ENCODE data around the gene OR3A2. TPM values are rescaled to one million over a fixed set of nuclear protein-coding genes. Genes with fewer than 3 reads are reported as not detected.
"Not testable (repeated sequence)": the region's sequence is repeated elsewhere in the genome, so short reads cannot be mapped to it uniquely, and the experiment has no call there.

The OR3A2 gene
- total and polyA plus RNA-seq, 9 of the 15 experiments (the other 6 are each of a cell fraction or from before 2014, with no cell fraction given) = not detected

- Histone ChIP-seq H3K4me3 (no peak overlapping the region), H3K27ac (ENCODE audit: extremely low read depth, low read depth, low read length) (no peak overlapping the region), H3K9me1 (ENCODE audit: control insufficient read depth, insufficient read depth, low read length) (no peaks in the 10 kb centered on the region), H3K27me3 (ENCODE audit: control insufficient read depth in 2 of 2, insufficient read depth in 2 of 2, low read length in 2 of 2) (peaks cover 0 to 5% of the 10 kb centered on the region in 2 experiments; a peak in 1 of 5 replicates), H2AFZ (ENCODE audit: low read depth, low read length) (no peak overlapping the region), H3K4me2 (ENCODE audit: insufficient read depth, low read length) (no peak overlapping the region), H3K36me3 (ENCODE audit: control insufficient read depth, insufficient read depth, low read length) (no peaks in the 10 kb centered on the region), H3K4me1 (replicated peaks in 1 of 2; ENCODE audit: control insufficient read depth in 2 of 2, insufficient read depth in 2 of 2, low read length in 2 of 2) (no peaks in the 10 kb centered on the region), H3K9ac (ENCODE audit: insufficient read depth in 1 of 2, low read depth in 2 of 2, low read length in 2 of 2) (no peak overlapping the region), H3K79me2 (ENCODE audit: control insufficient read depth, insufficient read depth, low read length) (no peaks in the 10 kb centered on the region), H3K9me3 (replicated peaks; ENCODE audit: control insufficient read depth, insufficient read depth, low read depth, low read length) (no peaks in the 10 kb centered on the region), H4K20me1 (replicated peaks; ENCODE audit: control insufficient read depth, insufficient read depth, low read length) (no peaks in the 10 kb centered on the region)
- POLR2A ChIA-PET = no interaction called here
- CTCF ChIA-PET (ENCODE audit: low intra/inter-chr PET ratio) = no interaction called here
- in situ Hi-C loops (cut with MboI) = no loop called here
- intact Hi-C loops (cut with micrococcal nuclease) = no loop called here
- ATAC-seq = no peak
- BruUV-seq (replicated peaks) = no TSS peak
- DNase-seq (ENCODE audit: extremely low read depth in 1 of 4, low spot score in 3 of 4) = no peak
- no peak for FAIRE-seq
- TF ChIP-seq IFI16 (CRISPR knock-in tag; IDR thresholded peaks at IDR 0.05) (no peak), SRSF9 (IDR thresholded peaks at IDR 0.05; ENCODE audit: borderline replicate concordance, low read depth, low read length) (no peak), BACH1 (tag; IDR thresholded peaks at IDR 0.05) (no peak), TAF15 (IDR thresholded peaks at IDR 0.05; ENCODE audit: low read depth, low read length) (no peak), CBX5 (IDR thresholded peaks at IDR 0.05; ENCODE audit: borderline replicate concordance, low read depth) (no peak), TCF7 (IDR thresholded peaks at IDR 0.05; ENCODE audit: borderline replicate concordance) (no peak), ESRRB (CRISPR knock-in tag; IDR thresholded peaks at IDR 0.05; ENCODE audit: borderline replicate concordance) (no peak), ZKSCAN8 (CRISPR knock-in tag; IDR thresholded peaks at IDR 0.05) (no peak), SMARCB1 (IDR thresholded peaks at IDR 0.05; ENCODE audit: insufficient read length, low read depth) (no peak), HMBOX1 (IDR thresholded peaks at IDR 0.05) (no peak), TSC22D4 (tag; IDR thresholded peaks at IDR 0.05) (no peak), ZFP91 (CRISPR knock-in tag; IDR thresholded peaks at IDR 0.05) (no peak), ZNF197 (CRISPR knock-in tag; IDR thresholded peaks at IDR 0.05; ENCODE audit: low read depth) (no peak), ZNF75A (CRISPR knock-in tag; IDR thresholded peaks at IDR 0.05) (no peak)
- WGBS (ENCODE audit: insufficient coverage, low coverage, missing lambda C conversion rate) = 3% methylated on average over 5 of the region's 8 CpGs
These were observed 7.8 kb downstream of the OR3A2 start for GRCh38 chr17:3378321-3378720.

- H3K9me1 ChIP-seq (ENCODE audit: control insufficient read depth, insufficient read depth, low read length); H2AFZ ChIP-seq (ENCODE audit: low read depth, low read length); CTCF ChIA-PET (ENCODE audit: low intra/inter-chr PET ratio); FAIRE-seq; ATAC-seq; in situ Hi-C loops (cut with MboI); H3K4me3 ChIP-seq; H3K79me2 ChIP-seq (ENCODE audit: control insufficient read depth, insufficient read depth, low read length); H3K27me3 ChIP-seq (ENCODE audit: control insufficient read depth in 2 of 2, insufficient read depth in 2 of 2, low read length in 2 of 2); DNase-seq (ENCODE audit: extremely low read depth in 1 of 4, low spot score in 3 of 4); H3K9ac ChIP-seq (ENCODE audit: insufficient read depth in 1 of 2, low read depth in 2 of 2, low read length in 2 of 2); POLR2A ChIA-PET; intact Hi-C loops (cut with micrococcal nuclease); H3K9me3 ChIP-seq (replicated peaks; ENCODE audit: control insufficient read depth, insufficient read depth, low read depth, low read length); H3K36me3 ChIP-seq (ENCODE audit: control insufficient read depth, insufficient read depth, low read length); H3K4me1 ChIP-seq (replicated peaks in 1 of 2; ENCODE audit: control insufficient read depth in 2 of 2, insufficient read depth in 2 of 2, low read length in 2 of 2); H4K20me1 ChIP-seq (replicated peaks; ENCODE audit: control insufficient read depth, insufficient read depth, low read length); H3K4me2 ChIP-seq (ENCODE audit: insufficient read depth, low read length); H3K27ac ChIP-seq (ENCODE audit: extremely low read depth, low read depth, low read length); BruUV-seq (replicated peaks): not testable (repeated sequence)
- WGBS (ENCODE audit: insufficient coverage, low coverage, missing lambda C conversion rate) = no CpG with 5 or more reads among the region's 31 CpGs
These were observed 14.9 kb downstream of the OR3A2 start for GRCh38 chr17:3371167-3371566.
